Muscle of leg (tissue), 11 donors: ENCODE results near the gene S100A3. TPM values are rescaled to one million over a fixed set of nuclear protein-coding genes. Genes with fewer than 3 reads are reported as not detected.

Source experiments
- DNase-seq: peaks from one replicate; pipeline ENCODE4 v3.0.0; 2013
- H3K27ac ChIP-seq: one replicate; pipeline ENCODE4 v1.5.1; 2013; ENCODE audit warnings: mild to moderate bottlenecking, low read length, control low read depth
- H3K27me3 ChIP-seq: one replicate; pipeline ENCODE4 v1.6.1; 2013; ENCODE audit warnings: low read length; ENCODE audit not compliant: control insufficient read depth, insufficient read depth
- H3K36me3 ChIP-seq: one replicate; pipeline ENCODE4 v1.6.1; 2013; ENCODE audit warnings: low read length; ENCODE audit not compliant: control insufficient read depth, insufficient read depth
- H3K4me1 ChIP-seq: one replicate; pipeline ENCODE4 v1.6.1; 2013; ENCODE audit warnings: low read length; ENCODE audit not compliant: control insufficient read depth, insufficient read depth
- H3K4me3 ChIP-seq: one replicate; pipeline ENCODE4 v1.5.1; 2013; ENCODE audit warnings: low read length, control low read depth
- H3K9me3 ChIP-seq: replicated peaks from 2 replicates; pipeline ENCODE4 v1.6.1; 2013; ENCODE audit warnings: low read depth, low read length; ENCODE audit not compliant: control insufficient read depth
- WGBS: methylation state at CpG from one replicate; pipeline ENCODE4 v1.1.5; 2013; ENCODE audit warnings: missing lambda C conversion rate; ENCODE audit not compliant: insufficient coverage; 5-methylcytosine and 5-hydroxymethylcytosine counted together
- polyA plus RNA-seq, 8 donors: library from polyadenylated mRNA; unstranded; fragments of 120-200 nt; gene quantifications; one replicate each; pipeline versions ENCODE4 v1.2.1 to v1.2.3, GENCODE V29; 2013; ENCODE audit warnings: inconsistent platforms in 1 of 8, low replicate concordance in 1 of 8; ENCODE audit not compliant: insufficient read length in 8 of 8, insufficient read depth in 1 of 8
- total RNA-seq: library from RNA; stranded (reverse); fragments of 120-200 nt; gene quantifications from one replicate; pipeline ENCODE4 v1.2.4, GENCODE V29; 2013

The S100A3 gene
- total and polyA plus RNA-seq, 9 donors = 0.30 to 1.4 (median 0.66) TPM

DNA sequence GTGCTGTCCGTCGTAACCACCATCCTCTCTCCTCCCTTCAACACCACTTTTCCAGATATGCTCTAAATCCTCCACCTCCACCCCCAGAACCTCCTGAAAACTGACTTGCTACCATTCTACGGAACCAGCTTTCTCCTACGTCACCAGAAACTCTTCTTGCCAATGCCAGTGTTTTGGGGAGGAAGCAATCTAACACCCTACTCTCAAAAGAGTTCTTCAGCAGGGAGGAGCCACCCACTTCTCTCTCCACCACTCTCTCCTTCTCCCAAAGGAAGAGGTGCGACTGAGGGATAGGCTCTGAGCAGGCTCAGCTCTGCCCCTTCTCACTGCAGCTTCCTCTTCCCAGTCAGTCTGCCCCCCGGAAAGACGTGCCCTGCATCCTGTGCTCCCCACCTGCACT is 22.6 kb upstream of the S100A3 start:
- Histone ChIP-seq H3K4me3 (no peak overlapping the region), H3K9me3 (no peaks in the 10 kb centered on the region), H3K27me3 (no peaks in the 10 kb centered on the region), H3K4me1 (peaks cover 25% of the 10 kb centered on the region), H3K27ac (no peak overlapping the region), H3K36me3 (no peaks in the 10 kb centered on the region)
- 57% methylated on average over 4 of the region's 7 CpGs for WGBS
- no peak for DNase-seq

DNA sequence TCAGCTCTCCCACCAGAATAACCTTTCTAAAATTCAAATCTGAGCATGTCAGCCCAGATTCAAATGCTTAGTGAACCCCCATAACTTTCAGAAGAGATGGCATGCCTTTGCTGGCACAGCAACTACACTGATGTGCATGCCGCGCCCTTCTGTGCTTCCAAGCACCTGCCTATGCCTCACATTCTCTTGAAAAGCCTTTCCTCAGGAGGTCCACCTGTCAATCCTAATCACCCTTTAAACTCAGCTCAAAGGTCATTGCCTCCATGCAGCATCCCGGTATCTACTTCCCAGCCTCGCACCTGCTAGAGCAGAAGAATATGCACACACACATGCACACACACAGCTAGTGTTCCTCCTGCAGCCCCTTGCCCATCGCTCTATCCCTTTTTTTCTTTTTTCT is 21.8 kb upstream of the S100A3 start:
- Histone ChIP-seq H3K36me3 (no peaks in the 10 kb centered on the region), H3K27ac (no peak overlapping the region), H3K9me3 (no peaks in the 10 kb centered on the region), H3K27me3 (no peaks in the 10 kb centered on the region), H3K4me3 (no peak overlapping the region), H3K4me1 (peaks cover 34% of the 10 kb centered on the region)
- DNase-seq = no peak
- WGBS = 82% methylated on average over 4 of the region's 5 CpGs

DNA sequence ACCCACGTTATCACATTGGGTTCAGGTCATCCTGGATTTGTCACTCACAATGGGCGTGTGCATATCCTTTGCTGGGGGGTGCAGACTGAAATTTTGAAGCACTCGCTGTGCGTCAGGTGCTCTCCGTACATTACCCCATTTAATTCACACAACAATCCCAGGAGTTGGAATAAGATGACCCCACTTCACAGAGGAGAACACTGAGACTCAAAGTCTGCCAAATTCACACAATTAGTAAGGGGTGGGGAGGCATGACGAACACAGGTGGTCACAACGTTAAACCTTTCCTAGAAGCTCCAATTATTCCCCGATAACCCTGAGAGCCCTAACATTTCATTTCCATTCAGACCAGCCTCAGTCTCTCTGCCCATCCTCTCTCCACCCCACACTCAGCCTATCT is 20.4 kb upstream of the S100A3 start:
- no peaks in the 10 kb centered on the region for H3K9me3 ChIP-seq
- 83% methylated on average over 2 of the region's 8 CpGs for WGBS

DNA sequence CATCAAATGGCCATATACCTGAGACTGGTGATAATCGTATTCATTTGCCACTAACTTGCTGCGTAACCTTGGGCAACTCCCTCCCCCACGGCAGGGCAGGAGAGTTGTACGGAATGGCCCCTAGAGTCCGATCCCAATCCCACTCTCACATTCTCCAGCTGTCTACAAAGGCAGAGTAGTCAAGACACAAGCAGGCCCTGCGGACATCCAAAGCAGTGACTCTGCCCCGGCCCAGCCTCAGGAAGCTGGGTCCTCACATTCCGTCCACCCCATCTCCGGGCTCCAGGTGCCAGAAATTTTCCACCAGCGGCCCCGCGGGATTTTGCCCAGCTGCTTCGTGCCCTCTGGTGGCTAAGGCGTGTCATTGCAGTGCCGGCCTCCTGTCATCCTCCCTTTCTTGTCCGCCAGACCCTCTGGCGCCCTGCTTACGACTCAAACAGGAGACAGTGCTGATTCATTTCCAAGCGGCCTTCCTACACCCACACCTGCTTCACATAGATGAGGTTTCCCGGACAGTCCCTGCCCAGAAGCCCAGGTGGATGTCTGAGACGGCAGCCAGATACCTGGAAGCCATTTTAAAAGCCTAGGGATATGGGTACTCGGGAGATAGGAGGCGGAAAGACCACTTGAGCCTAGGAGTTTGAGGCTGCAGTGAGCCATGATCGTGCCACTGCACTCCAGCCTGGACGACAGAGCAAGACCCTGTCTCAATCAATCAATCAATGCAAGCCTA is 19.5 kb upstream of the S100A3 start:
- WGBS = 7% methylated on average over 21 of the region's 25 CpGs
- H3K36me3 ChIP-seq = no peaks in the 10 kb centered on the region
- H3K4me1 ChIP-seq = peaks cover 46% of the 10 kb centered on the region
- DNase-seq = peak; percentile 92
- peak overlapping the region; percentile 18 for H3K27ac ChIP-seq
- peak overlapping the region; percentile 11 for H3K4me3 ChIP-seq
- no peaks in the 10 kb centered on the region for H3K9me3 ChIP-seq
- no peaks in the 10 kb centered on the region for H3K27me3 ChIP-seq

More for the DNA sequence above, 20.4 kb upstream of the S100A3 start:
- Histone ChIP-seq H3K4me1 (peaks cover 41% of the 10 kb centered on the region), H3K36me3 (no peaks in the 10 kb centered on the region), H3K4me3 (no peak overlapping the region), H3K27me3 (no peaks in the 10 kb centered on the region), H3K27ac (no peak overlapping the region)
- DNase-seq = no peak

DNA sequence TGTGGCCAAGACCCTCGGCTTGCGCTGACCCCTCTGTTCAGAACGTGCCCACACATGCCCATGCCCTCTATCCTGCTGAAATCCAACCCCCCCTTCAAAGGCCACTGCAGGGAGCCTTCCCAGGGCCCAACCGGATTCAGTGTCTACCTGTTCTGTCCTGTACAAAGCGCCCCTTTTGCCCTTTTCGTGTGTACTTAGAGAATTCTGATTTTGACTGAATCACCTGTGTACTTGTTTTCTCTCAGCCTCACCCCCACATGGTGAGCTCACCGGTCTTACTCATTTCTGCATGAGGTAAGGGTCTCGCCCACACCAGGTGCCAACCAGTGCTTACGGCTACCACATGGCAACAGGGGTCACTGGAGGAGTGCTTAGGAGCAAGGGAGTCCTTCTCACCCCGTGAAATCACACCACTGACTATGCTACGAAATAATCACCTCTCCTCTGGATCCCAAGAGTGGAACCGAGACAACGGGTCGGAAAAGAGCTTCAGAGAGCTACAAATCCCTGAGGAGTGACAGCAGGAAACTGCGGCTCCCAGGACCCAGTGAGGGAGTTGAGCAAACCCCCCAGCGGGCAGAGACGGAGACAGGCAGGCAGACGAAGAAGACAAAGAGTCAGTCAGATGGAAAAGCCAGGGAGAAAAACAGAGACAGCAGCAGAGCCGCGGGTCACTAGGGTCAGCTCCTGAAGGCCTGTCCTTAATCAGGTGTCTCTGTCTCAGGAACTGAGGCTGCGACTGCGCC is 18.7 kb upstream of the S100A3 start:
- Histone ChIP-seq H3K9me3 (no peaks in the 10 kb centered on the region), H3K4me3 (no peak overlapping the region), H3K4me1 (peaks cover 50% of the 10 kb centered on the region), H3K27me3 (no peaks in the 10 kb centered on the region), H3K36me3 (no peaks in the 10 kb centered on the region), H3K27ac (peak overlapping the region; percentile 18)
- DNase-seq = peak; percentile 21
- 62% methylated on average over 17 of the region's 22 CpGs for WGBS

DNA sequence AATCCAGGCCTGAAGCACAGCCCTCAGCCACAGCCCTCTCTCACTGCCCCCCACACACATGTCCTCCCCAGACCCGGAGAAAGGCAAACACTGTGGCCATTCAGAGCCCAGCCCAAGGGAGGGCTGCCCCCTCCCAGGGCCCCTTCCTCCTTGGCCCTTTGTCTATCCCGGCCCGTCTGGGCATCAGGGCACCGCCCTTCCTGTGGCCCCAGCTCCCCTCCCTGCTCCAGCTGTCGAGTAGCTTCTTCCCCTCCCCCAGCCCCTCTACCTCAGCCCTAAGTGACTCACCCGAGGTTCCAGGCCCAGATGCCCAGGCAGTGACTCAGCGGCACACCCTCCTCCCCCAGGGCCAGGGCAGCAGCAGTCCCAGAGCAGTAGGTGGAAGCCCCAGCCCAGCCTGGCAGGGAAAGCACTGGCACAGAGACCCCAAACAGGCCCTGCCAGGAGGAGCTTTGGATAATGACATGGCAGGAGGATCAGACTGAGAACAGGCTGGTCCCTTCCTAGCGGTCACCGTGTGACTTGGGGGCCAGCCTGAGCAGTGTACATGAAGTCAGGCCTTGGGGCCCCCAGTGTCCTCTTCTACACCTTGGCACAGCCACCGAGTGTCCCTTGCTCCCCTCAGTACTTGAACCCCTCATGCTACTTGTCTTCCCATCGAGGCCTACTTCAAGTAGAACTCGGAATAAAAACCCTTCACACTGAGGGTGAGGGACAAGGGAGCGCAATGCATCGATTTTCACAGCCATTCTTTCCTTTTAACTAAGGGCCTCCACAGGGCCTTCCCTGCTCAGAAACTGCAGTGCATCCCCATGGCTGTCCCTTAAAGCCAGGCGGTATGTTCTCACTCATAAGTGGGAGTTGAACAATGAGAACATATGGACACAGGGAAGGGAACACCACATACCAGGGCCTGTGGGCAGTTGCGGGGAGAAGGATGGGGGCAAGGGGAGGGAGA is 17.6 kb upstream of the S100A3 start:
- peak overlapping the region; percentile 91 for H3K27ac ChIP-seq
- DNase-seq = peak; percentile 93
- H3K36me3 ChIP-seq = no peaks in the 10 kb centered on the region
- no peaks in the 10 kb centered on the region for H3K27me3 ChIP-seq
- H3K4me1 ChIP-seq = peaks cover 46% of the 10 kb centered on the region
- WGBS = 37% methylated on average over 12 of the region's 16 CpGs
- H3K4me3 ChIP-seq = no peak overlapping the region
- H3K9me3 ChIP-seq = no peaks in the 10 kb centered on the region

DNA sequence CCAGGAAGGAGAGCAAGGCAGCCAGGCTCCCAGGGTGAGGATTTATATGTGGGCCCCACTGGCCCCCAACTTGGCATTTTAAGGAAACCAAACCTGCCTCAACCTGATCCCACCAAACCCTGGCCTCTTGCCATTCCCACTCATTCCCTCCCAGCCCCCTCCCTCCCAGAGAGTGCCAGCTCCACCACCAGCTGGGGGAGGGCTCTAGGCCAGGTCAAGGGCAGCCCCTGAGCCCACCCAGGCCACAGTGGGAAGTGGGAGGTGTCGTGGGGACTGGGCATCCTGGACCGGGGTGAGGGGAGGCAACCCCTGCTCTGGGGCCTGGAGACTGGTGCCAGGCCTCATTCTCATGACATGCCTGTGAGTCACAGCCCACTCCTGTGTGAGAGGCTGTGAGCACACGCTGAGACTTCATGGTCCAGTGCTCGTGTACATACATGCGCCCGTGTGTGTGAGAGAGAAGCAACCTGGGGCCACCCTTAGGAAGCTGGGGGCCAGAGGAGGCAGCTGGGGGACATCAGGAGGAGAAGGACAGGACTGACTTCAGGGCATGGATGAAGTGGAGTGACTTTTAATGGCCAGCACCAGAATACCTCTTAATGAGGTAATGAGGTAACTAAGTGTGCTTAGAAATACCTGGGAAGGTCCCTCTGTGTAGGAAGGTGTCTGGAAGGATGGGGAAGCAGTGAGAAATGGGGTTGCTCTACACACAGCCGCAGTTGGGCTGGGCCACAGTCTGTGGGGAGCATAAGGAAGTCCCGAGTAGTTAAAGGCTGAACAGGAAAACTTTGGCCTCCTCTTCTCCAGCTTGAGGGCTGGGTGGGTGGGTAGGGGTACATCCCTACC is 16.7 kb upstream of the S100A3 start, which contains the start of gene S100A2:
TSS of gene S100A2 (minus strand) at position 316 of the 846 bp plus-strand sequence. CDS start 1,967 bp downstream, outside the sequence.
- no peaks in the 10 kb centered on the region for H3K9me3 ChIP-seq
- peak; percentile 41 for DNase-seq
- WGBS = 65% methylated on average over 6 of the region's 8 CpGs
- peaks cover 46% of the 10 kb centered on the region for H3K4me1 ChIP-seq
- H3K27me3 ChIP-seq = no peaks in the 10 kb centered on the region
- H3K27ac ChIP-seq = peak within 1 kb of the TSS; percentile 91
- H3K4me3 ChIP-seq = no peak within 1 kb of the TSS
- no peaks in the 10 kb centered on the region for H3K36me3 ChIP-seq

DNA sequence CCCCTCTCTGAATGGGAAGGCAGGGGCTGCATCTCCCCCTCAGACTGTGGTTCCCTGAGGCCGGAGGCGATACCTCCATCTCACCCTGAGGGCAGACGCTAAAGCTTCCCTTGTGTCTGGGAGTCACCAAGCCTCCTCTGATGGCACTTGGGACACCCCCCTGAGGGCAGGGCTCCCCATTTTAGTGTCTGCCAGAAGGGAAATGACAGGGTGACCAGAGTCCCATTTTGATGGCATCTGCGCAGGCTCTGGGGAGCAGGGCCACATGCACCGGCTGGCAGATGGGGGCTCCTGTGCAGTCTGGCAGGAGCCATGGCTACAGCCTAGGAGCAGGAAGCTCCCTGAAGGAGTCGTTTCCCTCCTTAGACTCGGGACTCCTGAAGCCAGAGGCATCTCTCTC is 14.9 kb upstream of the S100A3 start:
- Histone ChIP-seq H3K27me3 (no peaks in the 10 kb centered on the region), H3K36me3 (no peaks in the 10 kb centered on the region), H3K4me1 (peaks cover 46% of the 10 kb centered on the region), H3K4me3 (no peak overlapping the region), H3K27ac (no peak overlapping the region), H3K9me3 (no peaks in the 10 kb centered on the region)
- 90% methylated on average over 5 of the region's 7 CpGs for WGBS
- no peak for DNase-seq

DNA sequence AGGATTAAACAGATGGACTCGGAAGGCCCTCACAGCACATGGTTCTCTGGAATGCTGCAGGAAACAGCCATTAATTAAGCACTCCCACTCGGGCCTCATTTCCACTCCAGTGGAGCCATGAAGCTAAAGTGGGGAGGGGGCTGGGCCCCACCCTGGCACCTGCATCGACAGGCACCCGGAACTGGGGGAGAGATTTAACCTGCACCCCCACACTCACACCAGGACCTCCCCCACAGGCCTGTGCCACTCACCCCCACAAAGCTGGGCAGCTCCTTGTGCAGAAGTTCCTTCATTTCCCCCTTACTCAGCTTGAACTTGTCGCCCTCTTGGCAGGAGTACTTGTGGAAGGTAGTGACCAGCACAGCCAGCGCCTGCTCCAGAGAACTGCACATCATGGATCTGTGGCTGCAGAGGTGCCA is 14.4 kb upstream of the S100A3 start:
- Histone ChIP-seq H3K4me1 (peaks cover 43% of the 10 kb centered on the region), H3K4me3 (no peak overlapping the region), H3K36me3 (no peaks in the 10 kb centered on the region), H3K9me3 (no peaks in the 10 kb centered on the region), H3K27ac (no peak overlapping the region), H3K27me3 (no peaks in the 10 kb centered on the region)
- DNase-seq = no peak
- WGBS = 70% methylated on average over 5 of the region's 6 CpGs
